B cell (primary cell): ENCODE data around the gene KEAP1. TPM values are rescaled to one million over a fixed set of nuclear protein-coding genes. Genes with fewer than 3 reads are reported as not detected.

Experiments
- ATAC-seq: fragments of 200-7000 bp; cut with Tn5 transposase; one replicate; pipeline ENCODE4 v1.10.0; 2021; ENCODE audit warnings: low read depth, mild to moderate bottlenecking, moderate number of reproducible peaks, moderate library complexity
- CTCF ChIA-PET: fragments of 350-600 bp; sonication (Branson Sonifier 250); formaldehyde crosslinking; loops from one replicate; lab custom pipeline; 2021; ENCODE audit warnings: antibody characterized with exemption, inconsistent platforms; lab: Charles Lee
- POLR2A ChIA-PET: fragments of 350-600 bp; sonication (Branson Sonifier 250); formaldehyde crosslinking; loops from one replicate; lab custom pipeline; 2021; ENCODE audit warnings: antibody characterized with exemption; lab: Charles Lee
- DNase-seq: peaks from one replicate; pipeline ENCODE4 v3.0.0; 2013
- H2AFZ ChIP-seq: 2 replicates; pipeline ENCODE4 v1.6.1; 2012; ENCODE audit warnings: mild to moderate bottlenecking, low read depth, low read length; ENCODE audit not compliant: insufficient read depth, poor library complexity, severe bottlenecking
- H3K27ac ChIP-seq, 2 donors: 1 replicate in 1 of 2; 2 replicates in 1 of 2; pipeline ENCODE4 v1.5.1; 2012 to 2013; ENCODE audit warnings: low read length in 2 of 2, mild to moderate bottlenecking in 2 of 2, moderate library complexity in 1 of 2
- H3K27me3 ChIP-seq, 4 experiments: fragments of 200-600 bp in 1 of 4; sonication (generic) in 1 of 4; replicated peaks in 1 of 4; 1 replicate in 2 of 4; 2 replicates in 2 of 4; pipeline versions ENCODE4 v1.6.1 to v1.7.0; 2013 to 2016; ENCODE audit warnings: low read length in 3 of 4, mild to moderate bottlenecking in 2 of 4, mixed read lengths in 1 of 4, moderate library complexity in 1 of 4; ENCODE audit not compliant: insufficient read depth in 4 of 4, control insufficient read depth in 3 of 4; ENCODE audit errors: control extremely low read depth in 1 of 4
- H3K36me3 ChIP-seq, 2 experiments: replicated peaks in 1 of 2; 1 replicate in 1 of 2; 2 replicates in 1 of 2; pipeline versions ENCODE4 v1.6.1 to v1.7.1; 2013; ENCODE audit warnings: low read length in 1 of 2; ENCODE audit not compliant: insufficient read depth in 2 of 2, control insufficient read depth in 1 of 2; ENCODE audit errors: control extremely low read depth in 1 of 2, extremely low read depth in 1 of 2
- H3K4me1 ChIP-seq, 2 donors: fragments of 200-600 bp in 1 of 2; sonication (generic) in 1 of 2; 1 replicate in 1 of 2; 2 replicates in 1 of 2; pipeline versions ENCODE4 v1.5.1 to v1.6.1; 2013 to 2017; ENCODE audit warnings: low read length in 2 of 2; ENCODE audit not compliant: control insufficient read depth in 2 of 2, insufficient read depth in 2 of 2
- H3K4me2 ChIP-seq: replicated peaks from 2 replicates; pipeline ENCODE3; 2012; ENCODE audit warnings: mild to moderate bottlenecking, low read depth, low read length; ENCODE audit not compliant: poor library complexity, severe bottlenecking
- H3K4me3 ChIP-seq, 5 experiments: fragments of 200-600 bp in 1 of 5; sonication (generic) in 1 of 5; 1 replicate in 3 of 5; 2 replicates in 2 of 5; pipeline versions ENCODE4 v1.5.1 to v1.7.0; 2011 to 2016; ENCODE audit warnings: low read length in 4 of 5, mild to moderate bottlenecking in 4 of 5, low read depth in 2 of 5, control low read depth in 1 of 5, moderate library complexity in 1 of 5; ENCODE audit not compliant: insufficient read depth in 1 of 5; ENCODE audit errors: control extremely low read depth in 1 of 5, extremely low read depth in 1 of 5
- H3K79me2 ChIP-seq: fragments of 200-600 bp; sonication (generic); one replicate; pipeline ENCODE4 v1.6.0; 2016; ENCODE audit warnings: low read length; ENCODE audit not compliant: control insufficient read depth, insufficient read depth
- H3K9ac ChIP-seq: fragments of 200-600 bp; sonication (generic); 2 replicates; pipeline ENCODE4 v1.6.1; 2017; ENCODE audit warnings: mild to moderate bottlenecking, low read length, moderate library complexity
- H3K9me3 ChIP-seq, 3 donors: one replicate each; pipeline versions ENCODE4 v1.6.1 to v1.7.1; 2013; ENCODE audit warnings: low read length in 2 of 3; ENCODE audit not compliant: control insufficient read depth in 2 of 3, insufficient read depth in 1 of 3; ENCODE audit errors: control extremely low read depth in 1 of 3
- H4K20me1 ChIP-seq: 2 replicates; pipeline ENCODE4 v1.6.0; 2012; ENCODE audit warnings: mild to moderate bottlenecking, low read length; ENCODE audit not compliant: insufficient read depth, control insufficient read depth, poor library complexity, severe bottlenecking
- H3K27ac Mint-ChIP-seq: one replicate; pipeline ENCODE4 v1.8.0; 2021; ENCODE audit warnings: mixed read lengths
- H3K27me3 Mint-ChIP-seq: one replicate; pipeline ENCODE4 v1.8.0; 2021; ENCODE audit warnings: mixed read lengths
- H3K4me1 Mint-ChIP-seq: one replicate; pipeline ENCODE4 v1.8.0; 2021; ENCODE audit warnings: mixed read lengths
- H3K4me3 Mint-ChIP-seq: one replicate; pipeline ENCODE4 v1.8.0; 2021; ENCODE audit warnings: mixed read lengths
- H3K9me3 Mint-ChIP-seq: one replicate; pipeline ENCODE4 v1.8.0; 2022; ENCODE audit warnings: mixed read lengths; ENCODE audit not compliant: insufficient read depth
- CTCF ChIP-seq: fragments of 200-600 bp; IDR thresholded peaks from one replicate; pipeline ENCODE4 v1.8.0; 2022; ENCODE audit warnings: antibody characterized with exemption, mild to moderate bottlenecking
- EZH2 ChIP-seq: IDR thresholded peaks from 2 replicates; pipeline ENCODE4 v1.6.1; 2012; ENCODE audit warnings: borderline replicate concordance, low read depth, mild to moderate bottlenecking, moderate library complexity, low read length; ENCODE audit not compliant: insufficient read depth, poor library complexity, severe bottlenecking
- WGBS: methylation state at CpG from one replicate; pipeline ENCODE4 v1.1.5; 2013; ENCODE audit warnings: missing lambda C conversion rate; ENCODE audit not compliant: insufficient coverage; 5-methylcytosine and 5-hydroxymethylcytosine counted together
- intact Hi-C: fragments of 100-400 bp; cut with micrococcal nuclease; formaldehyde crosslinking; loops from one replicate; pipeline ENCODE4 v1.10.0; 2022
- polyA plus RNA-seq: library from polyadenylated mRNA; depleted of rRNA; stranded (reverse); fragments of >200 nt; gene quantifications from 2 replicates; pipeline ENCODE4 v1.2.3, GENCODE V29; 2012
- total RNA-seq, 2 donors: library from RNA; stranded (reverse); fragments of 120-200 nt in 1 of 2; gene quantifications; 1 replicate in 1 of 2; 2 replicates in 1 of 2; pipeline versions ENCODE4 v1.2.3 to v1.2.4, GENCODE V29; 2013 to 2022

Gene KEAP1
- total and polyA plus RNA-seq, 2 donors (not counting 1 experiment from before 2014, with no cell fraction given) = 17.7 to 27.0 TPM

GRCh38 chr19:10450853-10451609 lies 52.1 kb downstream of the KEAP1 start:
- no peak overlapping the region for H3K4me3 Mint-ChIP-seq
- TF ChIP-seq CTCF = no peak
- no peak for TF ChIP-seq EZH2
- H3K9ac ChIP-seq = no peak overlapping the region
- no peak overlapping the region for H3K4me2 ChIP-seq
- POLR2A ChIA-PET = no interaction called here
- no peaks in the 10 kb centered on the region for H4K20me1 ChIP-seq
- no peak overlapping the region for H3K4me3 ChIP-seq
- intact Hi-C loops = no loop called here
- ATAC-seq = no peak
- H2AFZ ChIP-seq = no peak overlapping the region
- no peak overlapping the region for H3K27ac ChIP-seq
- 85% methylated on average over 24 of the region's 25 CpGs for WGBS
- peaks cover 0 to 9% (median 0%) of the 10 kb centered on the region in 4 experiments for H3K27me3 ChIP-seq
- H3K36me3 ChIP-seq = no peaks in the 10 kb centered on the region
- H3K9me3 Mint-ChIP-seq = no peaks in the 10 kb centered on the region
- peaks cover 5% of the 10 kb centered on the region for H3K4me1 Mint-ChIP-seq
- H3K9me3 ChIP-seq = no peaks in the 10 kb centered on the region
- peaks cover 9% of the 10 kb centered on the region for H3K27me3 Mint-ChIP-seq
- DNase-seq = no peak
- CTCF ChIA-PET = interaction anchor here (2.3 kb wide), 1 partner anchor 15 kb away, joined by 10 read pairs; no protein-coding TSS in a partner anchor
- H3K27ac Mint-ChIP-seq = no peak overlapping the region
- H3K4me1 ChIP-seq = peaks cover 0 to 4% of the 10 kb centered on the region in 2 donors
- no peaks in the 10 kb centered on the region for H3K79me2 ChIP-seq

- Mint-ChIP-seq H3K27ac (no peak overlapping the region), H3K4me3 (no peak overlapping the region), H3K27me3 (peaks cover 9% of the 10 kb centered on the region), H3K4me1 (peaks cover 6% of the 10 kb centered on the region), H3K9me3 (no peaks in the 10 kb centered on the region)
- peaks cover 0 to 5% of the 10 kb centered on the region in 2 donors for H3K4me1 ChIP-seq
- no peak overlapping the region for H3K27ac ChIP-seq
- H3K9me3 ChIP-seq = no peaks in the 10 kb centered on the region
- H3K27me3 ChIP-seq = peaks cover 0 to 9% (median 0%) of the 10 kb centered on the region in 4 experiments
- TF ChIP-seq EZH2 = no peak
- TF ChIP-seq CTCF = no peak
- H3K9ac ChIP-seq = no peak overlapping the region
- DNase-seq (no peak), ATAC-seq (no peak)
- no peaks in the 10 kb centered on the region for H4K20me1 ChIP-seq
- POLR2A ChIA-PET = no interaction called here
- CTCF ChIA-PET = interaction anchor here (2.3 kb wide), 1 partner anchor 14 kb away, joined by 10 read pairs; no protein-coding TSS in a partner anchor
- no peak overlapping the region for H2AFZ ChIP-seq
- no peaks in the 10 kb centered on the region for H3K79me2 ChIP-seq
- WGBS = 97% methylated on average over 11 of the region's 14 CpGs
- no peak overlapping the region for H3K4me2 ChIP-seq
- no peak overlapping the region for H3K4me3 ChIP-seq
- no peaks in the 10 kb centered on the region for H3K36me3 ChIP-seq
- intact Hi-C loops = no loop called here
These were observed 52.8 kb downstream of the KEAP1 start for GRCh38 chr19:10450191-10450852.
